Activated effector memory CD4-positive, alpha-beta T cell treated with Interleukin-2 at 50 U/mL for 16 hours (primary cell): Measurements from ENCODE around the gene GPR161.

Experiments used
- DNase-seq: peaks from one replicate; pipeline ENCODE4 v3.0.0-alpha.2; 2020

GPR161 gene

GRCh38 chr1:168104535-168104934, 32.2 kb downstream of the GPR161 start:
- no peak for DNase-seq

- DNase-seq: no peak
Observed at GRCh38 chr1:168102487-168102886, 34.2 kb downstream of the GPR161 start.

GRCh38 chr1:168101336-168101735, 35.4 kb downstream of the GPR161 start:
- no peak for DNase-seq

GRCh38 chr1:168100315-168101002, 36.3 kb downstream of the GPR161 start:
- DNase-seq: no peak

DNA sequence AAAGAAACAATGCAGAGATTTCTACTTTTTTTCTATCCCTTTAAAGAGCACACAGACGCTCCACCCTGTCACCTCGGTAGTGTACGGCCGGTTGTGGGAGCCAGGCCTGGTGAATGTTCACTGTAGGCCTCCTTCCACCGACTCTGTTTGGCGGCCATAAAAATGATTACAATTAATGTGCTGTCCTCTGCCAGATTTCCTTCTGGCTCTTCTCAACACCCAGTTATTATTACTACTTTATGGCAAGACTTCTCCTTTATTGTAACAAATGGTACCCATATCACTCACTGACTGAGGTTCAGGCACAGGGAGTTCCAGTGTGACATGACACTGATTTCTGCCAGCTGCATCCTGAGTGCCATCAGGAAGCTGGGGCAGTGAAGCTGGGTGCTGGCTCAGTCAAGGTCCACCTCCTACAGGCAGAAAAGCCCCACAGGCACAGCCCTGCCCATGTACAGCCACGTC, 37.4 kb downstream of the GPR161 start:
- no peak for DNase-seq

DNA sequence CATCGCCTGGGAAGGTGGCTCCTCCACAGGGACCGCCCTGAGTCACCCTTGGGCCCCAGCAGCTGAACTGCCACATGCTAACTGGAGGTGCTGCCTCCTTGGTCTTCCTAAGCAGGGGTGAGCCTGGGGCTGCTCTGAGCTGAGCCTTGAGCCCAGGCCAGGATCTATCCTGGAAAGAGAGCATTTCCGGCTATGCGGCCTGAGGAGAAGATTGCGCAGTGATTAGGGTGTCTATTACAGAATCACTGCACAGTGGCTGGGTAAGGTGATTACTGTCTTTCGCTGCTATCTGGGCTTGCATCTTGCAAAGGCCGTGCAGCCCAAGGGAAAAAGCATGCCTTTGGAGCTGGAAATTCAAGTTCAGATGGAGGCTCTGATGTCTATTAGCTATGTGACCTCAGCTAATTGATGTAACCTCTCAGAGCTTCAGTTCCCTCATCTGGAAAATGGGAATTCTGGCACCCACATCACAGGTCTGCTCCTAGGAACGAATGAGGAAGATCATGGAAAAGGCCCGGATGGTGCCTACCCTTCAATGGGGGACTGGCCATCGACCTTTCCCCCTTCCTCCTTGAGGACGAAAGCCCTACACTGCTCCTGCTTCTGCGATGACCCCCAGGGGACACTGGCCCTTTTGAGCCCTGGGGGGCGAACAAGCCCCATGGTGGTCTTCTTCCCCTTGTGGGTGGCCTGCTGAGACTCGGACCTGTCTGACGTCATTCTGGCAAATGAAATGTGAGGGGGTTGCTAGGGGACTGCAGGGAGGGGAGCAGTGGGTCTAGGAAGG, 38.0 kb downstream of the GPR161 start:
- DNase-seq: no peak

DNA sequence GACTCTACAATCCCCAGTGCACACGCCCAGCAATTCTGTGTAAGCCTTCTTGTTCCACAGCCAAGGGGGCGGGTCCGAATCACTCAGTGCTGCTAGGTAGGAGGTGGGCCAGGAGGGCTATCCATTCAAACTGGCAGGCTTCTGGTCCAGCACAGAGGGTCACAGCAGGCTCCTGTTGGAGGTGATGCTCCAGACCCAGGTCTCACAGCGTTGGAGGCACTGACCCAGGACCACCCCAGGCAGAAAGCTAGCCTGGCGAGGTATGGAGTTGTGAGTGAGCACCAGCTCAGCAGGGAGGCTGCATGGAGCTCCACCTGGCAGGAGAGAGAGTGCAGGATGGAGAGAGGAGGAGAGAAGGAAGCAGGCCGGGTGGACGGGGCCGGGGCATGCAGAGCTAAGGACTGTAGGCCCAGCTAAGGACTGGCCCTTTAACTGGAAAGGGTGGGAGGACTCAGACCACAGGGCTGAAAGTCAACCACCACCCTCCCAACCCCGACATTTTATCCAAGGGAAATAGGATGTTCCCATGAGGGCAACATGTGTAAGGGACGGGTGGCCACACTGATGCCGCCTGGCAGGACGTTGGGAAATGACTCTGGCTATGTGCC, 38.7 kb downstream of the GPR161 start:
- DNase-seq: no peak

DNA sequence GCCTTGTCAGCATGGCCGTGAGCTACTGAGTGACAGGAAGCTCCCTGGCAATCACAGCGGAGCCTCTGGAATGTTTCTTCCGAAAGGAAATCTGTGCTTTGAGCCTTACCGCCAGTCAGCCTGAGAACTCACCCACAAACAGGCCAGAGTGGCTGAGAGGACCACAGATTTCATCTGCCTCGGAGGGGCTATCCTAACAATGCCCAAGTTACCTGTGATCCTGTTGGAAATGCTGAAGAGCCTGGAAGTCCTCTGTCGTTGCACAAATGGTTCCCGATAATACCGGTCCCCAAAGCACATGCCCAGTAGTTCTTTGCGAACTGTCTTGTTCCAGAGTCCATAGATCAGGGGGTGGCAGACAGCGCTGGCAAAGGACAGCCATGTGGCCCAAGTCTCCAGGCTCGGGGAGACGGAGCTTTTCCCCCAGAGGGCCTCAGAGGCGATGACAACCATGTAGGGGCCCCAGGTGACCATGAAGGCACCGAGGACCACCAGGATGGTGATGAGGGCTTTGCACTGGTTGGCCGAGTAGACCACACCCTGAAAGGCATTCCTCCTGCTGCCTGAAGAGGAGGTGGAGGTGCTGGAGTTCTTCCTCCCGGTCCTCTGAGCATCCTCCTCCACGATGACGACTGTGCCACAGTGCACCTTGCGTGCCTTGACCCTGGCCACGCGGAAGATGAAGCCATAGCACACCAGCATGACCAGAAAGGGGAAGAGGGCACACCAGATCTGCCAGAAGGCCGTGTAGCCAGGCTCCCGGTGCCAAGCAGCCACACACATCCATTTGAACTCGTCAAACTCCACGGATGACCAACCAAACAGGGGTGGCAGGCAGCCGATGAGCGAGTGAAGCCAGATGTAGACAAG, 40.2 kb downstream of the GPR161 start:
- no peak for DNase-seq

DNA sequence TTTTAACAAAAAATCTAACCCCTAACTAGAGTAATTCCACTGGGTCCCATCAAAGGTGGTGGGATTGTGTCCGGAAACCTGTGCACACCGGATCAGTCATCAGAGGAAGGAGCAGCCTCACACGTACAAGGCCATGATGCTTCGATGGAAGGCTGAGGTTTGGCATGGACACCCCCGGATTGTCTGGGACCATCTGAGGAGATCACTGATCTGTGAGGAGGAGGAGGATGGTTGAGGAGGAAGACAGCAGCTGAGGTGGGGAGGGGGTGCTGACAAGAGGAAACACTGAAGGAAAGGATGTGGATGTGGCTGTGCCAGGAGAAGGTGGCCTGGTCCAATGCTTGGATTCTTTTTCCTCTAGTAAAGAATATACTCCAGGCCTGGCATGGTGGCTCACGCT, 41.3 kb downstream of the GPR161 start:
- DNase-seq: no peak

GRCh38 chr1:168093616-168094015, 43.1 kb downstream of the GPR161 start:
- DNase-seq: no peak

GRCh38 chr1:168092566-168093355, 44.0 kb downstream of the GPR161 start:
- DNase-seq: no peak

- no peak for DNase-seq
Observed at GRCh38 chr1:168091720-168092550, 44.8 kb downstream of the GPR161 start.

DNA sequence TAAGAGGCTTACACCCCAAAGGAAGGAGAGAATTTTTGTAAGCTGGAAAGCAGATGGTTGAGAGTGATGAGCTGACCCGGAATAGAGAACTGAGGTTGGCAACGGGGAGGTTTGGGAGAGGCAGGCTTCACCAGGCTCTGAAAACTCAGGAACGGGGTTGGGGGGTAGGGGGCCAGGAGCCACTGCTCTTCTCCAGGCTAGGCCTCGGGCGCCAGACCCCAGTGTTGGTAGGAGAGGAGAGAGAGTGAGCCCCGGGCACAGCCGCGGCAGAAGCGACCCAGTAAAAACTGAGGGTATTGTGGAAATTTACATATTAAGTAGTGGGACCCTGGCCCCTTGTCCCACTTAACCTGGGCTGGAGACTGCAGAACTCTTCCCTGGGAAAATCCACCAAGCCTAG, 45.7 kb downstream of the GPR161 start:
- DNase-seq: no peak

DNA sequence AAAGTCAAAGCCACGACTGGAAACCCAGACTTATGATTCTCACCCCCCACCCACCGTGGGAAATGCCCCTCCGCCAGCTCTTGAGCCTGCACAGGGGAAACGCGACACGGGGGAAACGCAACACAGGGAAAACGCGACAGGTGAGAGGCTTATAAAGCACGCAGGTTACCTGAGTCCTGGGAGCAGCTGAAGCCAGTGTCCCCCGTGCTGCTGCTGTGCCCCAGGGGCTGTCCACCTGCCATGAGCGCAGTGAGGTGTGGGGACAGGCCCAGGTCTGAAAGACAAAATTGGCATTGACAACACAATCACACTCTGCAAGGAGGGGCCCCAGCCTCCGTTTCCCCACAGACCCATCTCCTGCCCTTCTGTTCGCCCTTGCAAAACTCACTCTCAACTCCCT, 46.3 kb downstream of the GPR161 start:
- no peak for DNase-seq

DNA sequence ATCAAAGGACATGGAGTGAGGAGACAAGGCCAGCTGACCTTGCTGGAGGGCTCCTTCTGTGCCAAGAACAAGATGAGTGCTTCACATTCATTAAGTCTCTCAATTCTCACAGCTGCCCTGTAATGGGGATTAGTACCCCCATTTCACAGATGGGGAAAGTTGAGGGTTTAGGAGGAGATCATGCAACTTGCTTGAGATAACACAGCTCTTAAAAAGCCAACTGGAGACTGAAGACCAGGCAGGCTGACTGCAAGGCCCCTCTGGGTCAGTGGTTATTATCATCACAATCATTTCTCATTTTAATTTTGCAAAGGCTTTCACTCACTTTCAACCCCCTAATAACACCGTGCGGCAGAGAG, 46.8 kb downstream of the GPR161 start:
- DNase-seq: no peak

DNA sequence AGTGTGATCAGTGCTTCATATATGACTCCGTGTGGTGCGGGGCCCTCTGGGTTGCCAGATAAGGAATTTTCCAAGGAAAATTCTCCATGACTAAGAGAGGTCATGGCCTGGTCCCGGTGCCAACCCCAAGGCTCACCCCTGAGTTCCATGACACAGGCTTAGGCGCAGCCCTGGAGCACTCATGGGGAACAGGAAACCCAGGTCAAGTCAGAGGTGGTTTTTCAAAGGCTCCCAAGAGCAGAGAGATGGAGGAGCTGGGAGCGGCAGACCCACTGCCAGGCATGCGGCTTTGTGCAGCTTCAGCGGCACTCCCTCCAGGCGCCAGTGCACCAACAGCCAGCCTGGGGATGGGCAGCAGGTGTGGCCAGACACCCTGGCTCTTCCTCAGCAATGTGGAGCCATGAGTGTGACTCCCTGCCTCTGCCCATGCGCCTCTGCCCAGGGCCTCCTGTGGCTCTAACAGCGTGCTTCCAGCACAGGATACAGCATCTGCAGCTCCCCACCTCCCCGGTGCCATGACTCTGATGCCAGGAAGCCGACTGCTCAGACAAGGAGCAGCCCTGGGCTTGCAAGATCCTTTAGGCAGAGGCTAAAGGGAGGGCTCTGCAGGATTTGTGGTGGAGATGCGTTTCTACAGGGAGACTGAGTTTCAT, 47.3 kb downstream of the GPR161 start:
- no peak for DNase-seq

DNA sequence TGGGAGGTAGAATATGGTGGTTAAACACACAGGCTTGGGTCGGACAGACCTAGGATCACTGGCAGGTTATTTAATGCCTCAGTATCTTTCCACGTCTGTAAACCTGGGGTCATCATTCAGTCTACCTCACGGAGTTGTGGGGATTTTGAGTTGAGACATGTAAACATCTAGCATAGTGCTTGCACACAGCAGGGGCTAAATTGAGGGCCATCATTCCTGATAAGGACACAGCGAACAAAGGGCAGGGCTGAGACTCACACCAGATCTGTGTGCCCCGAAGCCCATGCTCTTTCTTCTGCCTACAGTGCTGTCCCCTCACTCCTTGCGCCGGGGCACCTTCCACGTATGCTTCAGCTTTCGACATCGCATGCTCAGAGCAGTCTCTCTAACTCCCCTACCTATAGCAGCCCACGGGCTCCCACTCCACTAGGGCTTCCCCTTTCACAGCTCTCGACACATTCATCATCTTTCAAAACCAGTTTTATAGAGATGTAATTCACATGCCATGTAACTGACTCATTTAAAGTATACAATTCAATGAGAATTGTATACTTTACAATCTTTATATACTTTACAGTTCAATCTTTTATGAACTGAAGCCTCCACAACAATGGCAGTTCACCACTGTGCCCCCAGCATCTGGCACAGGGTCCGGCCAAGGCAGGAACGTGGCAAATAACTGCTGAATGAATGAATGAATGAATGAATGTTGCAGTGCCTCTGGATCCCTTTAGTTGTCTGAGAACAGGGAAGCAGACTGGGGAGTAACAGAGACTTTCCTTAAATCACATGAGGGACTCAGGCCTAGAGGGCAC, 48.0 kb downstream of the GPR161 start:
- no peak for DNase-seq

DNA sequence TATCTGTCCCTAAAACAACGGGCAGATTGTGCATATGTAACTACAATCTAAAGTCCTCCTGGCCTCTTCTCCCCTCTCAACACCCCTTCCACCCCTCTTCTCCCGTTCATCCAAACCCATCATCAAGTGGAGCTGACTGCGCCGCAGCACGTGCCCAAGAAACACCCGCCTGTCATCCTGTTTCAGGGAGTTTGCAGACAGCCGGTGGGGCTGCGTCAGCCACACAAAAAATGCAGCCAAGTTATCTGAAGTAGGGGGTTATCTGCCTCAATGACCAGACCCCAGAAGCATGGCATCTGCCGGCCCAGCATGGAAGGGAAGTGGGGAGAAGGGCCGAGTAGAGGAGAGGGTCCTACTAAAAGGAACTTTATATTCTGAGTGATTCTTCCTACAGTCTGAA, 49.0 kb downstream of the GPR161 start:
- no peak for DNase-seq

DNA sequence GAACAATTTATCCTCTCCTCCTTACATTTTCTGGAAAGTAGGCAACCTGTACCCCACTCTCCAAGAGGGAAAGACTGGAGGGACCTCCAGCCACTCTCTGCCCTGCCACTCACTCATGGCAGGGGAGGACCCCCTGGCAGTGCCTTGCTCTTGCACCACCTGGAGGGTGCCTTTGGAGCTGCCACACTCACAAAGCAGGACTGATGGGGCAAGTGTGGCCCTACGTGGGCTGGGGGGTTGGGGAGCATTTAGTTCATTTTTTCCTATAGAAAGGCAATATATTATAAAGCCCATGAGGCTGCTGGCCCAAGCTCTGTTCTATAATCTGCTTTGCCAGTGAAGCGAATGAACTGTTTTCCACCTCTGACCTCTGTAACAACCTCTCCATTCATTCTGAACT, 50.3 kb downstream of the GPR161 start:
- no peak for DNase-seq

DNA sequence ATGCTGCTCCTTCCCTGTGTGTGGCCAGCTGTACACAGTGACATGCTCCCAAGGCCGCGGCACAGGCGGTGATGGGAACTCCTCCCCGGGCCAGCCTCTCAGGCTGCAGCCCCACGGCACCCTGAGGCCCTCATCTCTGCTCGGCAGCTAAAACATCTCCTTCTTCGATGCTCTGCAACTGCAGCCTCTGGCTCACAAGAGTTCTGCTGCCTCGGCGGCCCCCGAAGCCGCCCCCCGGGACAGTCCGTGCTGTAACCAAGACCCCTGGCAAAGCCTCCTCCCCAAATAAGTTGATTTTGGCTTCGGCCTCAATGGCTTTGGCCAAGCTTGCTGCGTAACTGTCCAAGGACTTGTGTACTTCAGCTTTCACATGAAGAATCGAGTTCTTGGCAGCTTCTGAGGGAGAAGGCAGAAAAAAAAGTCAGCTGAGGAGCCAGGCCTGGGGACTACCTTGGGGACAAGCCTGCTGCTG, 51.3 kb downstream of the GPR161 start:
- no peak for DNase-seq
